ENCODE measurements around the gene HLF. TPM values are rescaled to one million over a fixed set of nuclear protein-coding genes. Genes with fewer than 3 reads are reported as not detected.

HLF gene
- total RNA-seq, 1 donor from 2014 or later = 0.26 TPM

DNA sequence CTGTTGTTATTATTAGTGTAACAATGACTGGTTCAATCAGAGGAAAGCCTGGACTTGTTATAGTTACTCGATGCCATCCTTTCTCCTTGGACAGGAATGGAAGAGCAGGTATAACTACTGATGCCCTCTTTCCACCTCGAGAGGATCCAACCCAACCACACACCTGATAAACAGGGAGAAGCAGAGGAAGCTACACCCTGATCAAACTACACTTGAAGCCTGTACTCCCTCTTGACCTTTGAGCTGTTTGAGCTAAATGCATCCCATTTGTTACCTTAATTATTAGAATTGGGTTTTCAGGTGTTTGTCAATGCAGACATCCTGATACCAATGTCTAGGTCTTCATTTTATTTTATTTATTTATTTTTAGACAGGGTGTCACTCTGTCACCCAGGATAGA lies 23.7 kb upstream of the HLF start:
- Histone ChIP-seq H3K4me3 (ENCODE audit: low read depth, low read length) (no peak overlapping the region), H3K27me3 (ENCODE audit: control insufficient read depth, insufficient read depth, low read length) (peaks cover under 1% of the 10 kb centered on the region), H3K36me3 (ENCODE audit: control insufficient read depth, insufficient read depth, low read length) (no peaks in the 10 kb centered on the region)
- DNase-seq (ENCODE audit: low read depth) (no peak), FAIRE-seq (no peak)
- TF ChIP-seq, protein P1, sequence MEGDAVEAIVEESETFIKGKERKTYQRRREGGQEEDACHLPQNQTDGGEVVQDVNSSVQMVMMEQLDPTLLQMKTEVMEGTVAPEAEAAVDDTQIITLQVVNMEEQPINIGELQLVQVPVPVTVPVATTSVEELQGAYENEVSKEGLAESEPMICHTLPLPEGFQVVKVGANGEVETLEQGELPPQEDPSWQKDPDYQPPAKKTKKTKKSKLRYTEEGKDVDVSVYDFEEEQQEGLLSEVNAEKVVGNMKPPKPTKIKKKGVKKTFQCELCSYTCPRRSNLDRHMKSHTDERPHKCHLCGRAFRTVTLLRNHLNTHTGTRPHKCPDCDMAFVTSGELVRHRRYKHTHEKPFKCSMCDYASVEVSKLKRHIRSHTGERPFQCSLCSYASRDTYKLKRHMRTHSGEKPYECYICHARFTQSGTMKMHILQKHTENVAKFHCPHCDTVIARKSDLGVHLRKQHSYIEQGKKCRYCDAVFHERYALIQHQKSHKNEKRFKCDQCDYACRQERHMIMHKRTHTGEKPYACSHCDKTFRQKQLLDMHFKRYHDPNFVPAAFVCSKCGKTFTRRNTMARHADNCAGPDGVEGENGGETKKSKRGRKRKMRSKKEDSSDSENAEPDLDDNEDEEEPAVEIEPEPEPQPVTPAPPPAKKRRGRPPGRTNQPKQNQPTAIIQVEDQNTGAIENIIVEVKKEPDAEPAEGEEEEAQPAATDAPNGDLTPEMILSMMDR (IDR thresholded peaks at IDR 0.05; ENCODE audit: insufficient read depth, low read length, severe bottlenecking) = no peak

DNA sequence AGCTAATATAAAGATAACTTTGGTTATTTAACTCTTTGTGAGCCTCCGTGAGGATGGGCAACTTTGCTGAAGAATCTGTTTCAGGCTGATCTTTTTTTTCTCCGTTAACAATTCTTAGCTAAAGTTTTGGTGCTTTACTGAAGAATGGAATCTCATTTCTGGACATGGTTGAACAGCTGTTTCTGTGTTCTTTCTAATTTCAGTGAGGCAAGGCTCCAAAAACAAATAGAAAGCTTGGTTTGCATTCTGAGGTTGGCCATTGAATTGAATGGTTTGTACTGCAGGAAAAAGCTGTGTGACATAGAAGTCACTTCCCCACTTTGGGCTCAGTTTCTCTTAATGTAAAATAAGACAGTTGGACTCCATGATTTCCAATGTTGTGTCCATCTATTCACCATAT lies 22.3 kb upstream of the HLF start:
- TF ChIP-seq, protein P1 (IDR thresholded peaks at IDR 0.05; ENCODE audit: insufficient read depth, low read length, severe bottlenecking) = no peak
- H3K4me3 ChIP-seq (ENCODE audit: low read depth, low read length) = no peak overlapping the region
- H3K27me3 ChIP-seq (ENCODE audit: control insufficient read depth, insufficient read depth, low read length) = peaks cover 2% of the 10 kb centered on the region
- DNase-seq (ENCODE audit: low read depth) = no peak
- no peaks in the 10 kb centered on the region for H3K36me3 ChIP-seq (ENCODE audit: control insufficient read depth, insufficient read depth, low read length)
- no peak for FAIRE-seq

DNA sequence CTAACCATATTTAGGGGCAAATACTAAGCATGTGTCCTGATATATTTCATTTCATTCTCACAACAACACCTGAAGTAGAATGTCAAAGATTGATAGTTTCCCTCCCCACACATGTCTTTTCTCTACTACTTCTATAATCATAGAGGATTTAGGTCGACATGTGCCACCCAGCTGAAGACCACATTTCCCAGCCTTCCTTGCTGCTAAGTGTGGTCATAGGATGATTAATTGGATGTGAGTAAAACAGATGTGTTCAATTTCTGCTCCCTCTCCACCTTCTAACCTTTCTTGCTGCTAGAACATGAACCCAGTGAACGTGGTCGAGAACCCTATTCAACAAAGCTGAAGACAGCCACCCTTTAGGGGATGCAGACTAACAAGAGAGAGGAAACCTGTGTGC lies 18.8 kb upstream of the HLF start:
- no peaks in the 10 kb centered on the region for H3K36me3 ChIP-seq (ENCODE audit: control insufficient read depth, insufficient read depth, low read length)
- TF ChIP-seq, protein P1 (IDR thresholded peaks at IDR 0.05; ENCODE audit: insufficient read depth, low read length, severe bottlenecking) = no peak
- no peak overlapping the region for H3K4me3 ChIP-seq (ENCODE audit: low read depth, low read length)
- FAIRE-seq = no peak
- peaks cover 2% of the 10 kb centered on the region for H3K27me3 ChIP-seq (ENCODE audit: control insufficient read depth, insufficient read depth, low read length)
- no peak for DNase-seq (ENCODE audit: low read depth)

DNA sequence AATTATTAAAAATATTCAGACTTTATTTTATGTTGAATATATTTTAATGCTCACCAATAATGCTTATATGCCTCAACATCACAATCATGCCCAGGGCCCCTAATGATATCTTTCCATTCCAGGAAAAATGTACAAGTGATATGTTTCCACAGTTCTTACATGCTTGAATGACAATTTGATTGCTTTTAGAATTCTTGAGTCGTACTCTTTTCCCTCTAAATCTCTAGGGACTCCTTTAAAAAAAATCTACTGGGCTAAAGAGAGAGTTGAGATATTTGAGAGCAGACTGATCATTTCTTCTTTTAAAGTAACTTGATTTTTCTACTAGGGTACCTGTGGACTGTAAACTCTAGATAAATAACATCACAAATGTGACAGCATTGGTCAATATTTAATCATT lies 18.2 kb upstream of the HLF start:
- Histone ChIP-seq H3K4me3 (ENCODE audit: low read depth, low read length) (no peak overlapping the region), H3K27me3 (ENCODE audit: control insufficient read depth, insufficient read depth, low read length) (peaks cover 2% of the 10 kb centered on the region), H3K36me3 (ENCODE audit: control insufficient read depth, insufficient read depth, low read length) (no peaks in the 10 kb centered on the region)
- TF ChIP-seq, protein P1 (IDR thresholded peaks at IDR 0.05; ENCODE audit: insufficient read depth, low read length, severe bottlenecking) = no peak
- DNase-seq (ENCODE audit: low read depth) = no peak
- FAIRE-seq = no peak

DNA sequence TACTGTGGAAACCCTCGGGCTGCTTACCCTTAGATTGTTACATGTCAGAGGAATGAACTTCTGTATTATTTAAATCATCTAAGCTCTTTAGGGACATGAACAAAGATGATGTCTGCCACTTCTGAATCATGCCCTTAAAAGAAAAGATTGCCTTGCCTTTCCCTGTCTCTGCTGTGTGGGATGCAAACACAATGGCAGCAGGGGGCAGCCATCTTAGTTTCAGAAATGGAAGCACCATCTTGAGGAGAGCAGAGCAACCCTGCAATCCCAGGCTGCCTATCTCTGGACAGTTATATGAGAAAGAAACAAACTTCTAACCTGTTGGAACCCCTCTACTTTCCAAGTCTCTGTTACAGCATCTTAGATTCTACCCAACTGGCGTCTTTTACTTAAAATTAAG lies 16.7 kb upstream of the HLF start:
- Histone ChIP-seq H3K27me3 (ENCODE audit: control insufficient read depth, insufficient read depth, low read length) (peaks cover 2% of the 10 kb centered on the region), H3K4me3 (ENCODE audit: low read depth, low read length) (no peak overlapping the region), H3K36me3 (ENCODE audit: control insufficient read depth, insufficient read depth, low read length) (no peaks in the 10 kb centered on the region)
- FAIRE-seq (no peak), DNase-seq (ENCODE audit: low read depth) (no peak)
- TF ChIP-seq, protein P1 (IDR thresholded peaks at IDR 0.05; ENCODE audit: insufficient read depth, low read length, severe bottlenecking) = no peak

DNA sequence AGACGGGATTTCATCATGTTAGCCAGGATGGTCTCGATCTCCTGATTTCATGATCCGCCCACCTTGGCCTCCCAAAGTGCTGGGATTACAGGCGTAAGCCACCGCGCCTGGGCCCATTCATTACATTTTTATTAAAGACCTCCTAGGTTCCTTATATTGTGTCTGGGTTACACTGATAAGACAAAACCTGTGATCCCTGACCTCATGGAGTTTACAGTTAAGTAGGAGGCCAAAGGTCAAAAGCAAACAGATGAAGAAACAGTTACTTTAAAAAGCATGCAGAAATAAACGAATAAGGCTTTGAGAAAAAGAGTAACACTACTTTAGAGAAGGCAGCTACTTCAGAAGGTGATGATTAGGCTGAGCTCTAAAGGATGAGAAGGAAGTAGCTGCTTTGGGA lies 14.9 kb upstream of the HLF start:
- no peak for FAIRE-seq
- peaks cover 2% of the 10 kb centered on the region for H3K27me3 ChIP-seq (ENCODE audit: control insufficient read depth, insufficient read depth, low read length)

More for the DNA sequence above, 14.9 kb upstream of the HLF start:
- no peaks in the 10 kb centered on the region for H3K36me3 ChIP-seq (ENCODE audit: control insufficient read depth, insufficient read depth, low read length)
- H3K4me3 ChIP-seq (ENCODE audit: low read depth, low read length) = no peak overlapping the region
- TF ChIP-seq, protein P1 (IDR thresholded peaks at IDR 0.05; ENCODE audit: insufficient read depth, low read length, severe bottlenecking) = no peak
- DNase-seq (ENCODE audit: low read depth) = no peak
